ENCODE results near the gene NIPAL1.
A peak's percentile ranks its signal among the peaks of the same experiment; 100 is the strongest.

NIPAL1 gene

GRCh38 chr4:48017108-48017571 is 568 bp downstream of the NIPAL1 start:
- H3K4me3 ChIP-seq (replicated peaks; ENCODE audit: low read depth, low read length): peak overlapping the region; percentile 63

GRCh38 chr4:48018112-48018511 is 1.5 kb downstream of the NIPAL1 start:
- DNase-seq (ENCODE audit: extremely low read depth, insufficient read length): no peak
- no peak overlapping the region for H3K4me3 ChIP-seq (replicated peaks; ENCODE audit: low read depth, low read length)
- TF ChIP-seq CTCF (IDR thresholded peaks at IDR 0.05; ENCODE audit: insufficient read depth, low read length, poor library complexity, severe bottlenecking): no peak
- H3K36me3 ChIP-seq (ENCODE audit: control insufficient read depth, insufficient read depth, low read length): no peaks in the 10 kb centered on the region
- H3K27me3 ChIP-seq (replicated peaks; ENCODE audit: control insufficient read depth, insufficient read depth, low read length): no peaks in the 10 kb centered on the region

More at GRCh38 chr4:48017108-48017571, 568 bp downstream of the NIPAL1 start:
- DNase-seq (ENCODE audit: extremely low read depth, insufficient read length): peak; percentile 43
- no peaks in the 10 kb centered on the region for H3K27me3 ChIP-seq (replicated peaks; ENCODE audit: control insufficient read depth, insufficient read depth, low read length)
- no peaks in the 10 kb centered on the region for H3K36me3 ChIP-seq (ENCODE audit: control insufficient read depth, insufficient read depth, low read length)
- TF ChIP-seq CTCF (IDR thresholded peaks at IDR 0.05; ENCODE audit: insufficient read depth, low read length, poor library complexity, severe bottlenecking): no peak

DNA sequence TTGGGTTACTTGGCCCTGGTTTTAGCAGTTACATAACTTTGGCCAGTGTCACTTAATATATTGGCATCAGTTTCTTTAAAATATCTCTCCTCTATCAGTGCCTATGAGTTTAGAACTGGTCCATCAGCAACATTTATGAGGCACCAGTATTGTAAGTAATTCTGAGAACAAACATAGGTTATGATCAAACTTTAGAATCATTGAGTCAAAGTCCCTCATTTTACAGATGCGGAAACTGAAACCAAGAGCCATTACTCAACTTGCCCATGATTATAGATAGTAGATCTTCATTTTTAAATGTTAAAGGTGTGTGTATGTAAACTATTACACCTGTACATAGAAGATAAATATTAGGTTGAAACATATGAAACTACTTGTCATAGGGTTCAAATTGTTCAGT is 4.5 kb downstream of the NIPAL1 start:
- no peak for TF ChIP-seq CTCF (IDR thresholded peaks at IDR 0.05; ENCODE audit: insufficient read depth, low read length, poor library complexity, severe bottlenecking)
- H3K27me3 ChIP-seq (replicated peaks; ENCODE audit: control insufficient read depth, insufficient read depth, low read length): no peaks in the 10 kb centered on the region
- no peaks in the 10 kb centered on the region for H3K36me3 ChIP-seq (ENCODE audit: control insufficient read depth, insufficient read depth, low read length)
- H3K4me3 ChIP-seq (replicated peaks; ENCODE audit: low read depth, low read length): no peak overlapping the region
- DNase-seq (ENCODE audit: extremely low read depth, insufficient read length): no peak

DNA sequence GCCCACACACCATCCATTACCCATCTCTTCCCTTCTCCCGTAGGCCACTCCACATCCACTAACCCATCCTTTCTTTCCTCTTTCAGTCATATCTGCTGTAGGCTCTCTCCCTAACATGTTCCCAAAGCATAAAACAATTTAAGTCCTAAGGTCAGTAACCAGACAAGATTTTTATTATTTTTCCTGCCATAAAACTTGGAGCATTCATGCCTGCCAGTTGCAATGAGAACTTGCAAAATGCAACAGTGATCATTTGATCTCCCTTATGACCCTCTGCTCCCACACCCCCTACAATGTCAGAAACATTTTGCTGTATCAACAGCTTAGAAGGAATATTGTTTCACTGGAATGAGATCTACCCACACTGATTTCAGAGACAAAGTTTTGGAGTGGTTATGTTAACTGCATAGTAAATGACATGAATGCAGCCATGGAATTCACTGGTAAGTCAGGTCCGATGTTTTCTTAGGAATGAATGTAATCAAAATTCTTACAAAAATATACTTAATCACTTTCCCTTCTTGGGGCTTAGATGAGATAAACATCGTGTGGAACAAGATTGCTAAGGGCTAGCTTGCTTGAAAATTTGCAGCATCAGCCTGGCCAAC is 5.7 kb downstream of the NIPAL1 start:
- H3K36me3 ChIP-seq (ENCODE audit: control insufficient read depth, insufficient read depth, low read length): no peaks in the 10 kb centered on the region
- no peak for DNase-seq (ENCODE audit: extremely low read depth, insufficient read length)
- no peaks in the 10 kb centered on the region for H3K27me3 ChIP-seq (replicated peaks; ENCODE audit: control insufficient read depth, insufficient read depth, low read length)
- TF ChIP-seq CTCF (IDR thresholded peaks at IDR 0.05; ENCODE audit: insufficient read depth, low read length, poor library complexity, severe bottlenecking): no peak
- no peak overlapping the region for H3K4me3 ChIP-seq (replicated peaks; ENCODE audit: low read depth, low read length)

DNA sequence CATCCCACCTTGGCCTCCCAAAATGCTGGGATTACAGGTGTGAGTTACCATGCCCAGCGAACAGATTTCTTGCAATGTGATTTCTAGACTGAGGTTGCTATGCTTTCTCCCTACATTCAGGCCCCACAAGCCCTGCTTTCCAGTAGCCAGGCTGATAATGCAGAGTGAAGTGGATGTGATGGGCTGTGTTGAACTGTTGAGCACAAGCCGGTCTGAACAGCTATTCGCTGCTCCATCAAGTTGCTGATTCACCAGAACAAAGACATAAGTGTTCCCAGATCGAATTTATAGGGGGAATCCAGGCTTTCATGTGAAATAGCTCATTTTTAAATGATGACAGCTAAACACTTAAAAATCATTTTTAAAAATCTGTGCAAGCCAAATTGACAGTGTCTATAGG is 8.0 kb downstream of the NIPAL1 start:
- H3K36me3 ChIP-seq (ENCODE audit: control insufficient read depth, insufficient read depth, low read length): no peaks in the 10 kb centered on the region
- no peaks in the 10 kb centered on the region for H3K27me3 ChIP-seq (replicated peaks; ENCODE audit: control insufficient read depth, insufficient read depth, low read length)
- H3K4me3 ChIP-seq (replicated peaks; ENCODE audit: low read depth, low read length): no peak overlapping the region
- TF ChIP-seq CTCF (IDR thresholded peaks at IDR 0.05; ENCODE audit: insufficient read depth, low read length, poor library complexity, severe bottlenecking): no peak
- no peak for DNase-seq (ENCODE audit: extremely low read depth, insufficient read length)

- Histone ChIP-seq H3K4me3 (replicated peaks; ENCODE audit: low read depth, low read length) (no peak overlapping the region), H3K36me3 (ENCODE audit: control insufficient read depth, insufficient read depth, low read length) (no peaks in the 10 kb centered on the region), H3K27me3 (replicated peaks; ENCODE audit: control insufficient read depth, insufficient read depth, low read length) (no peaks in the 10 kb centered on the region)
- TF ChIP-seq CTCF (IDR thresholded peaks at IDR 0.05; ENCODE audit: insufficient read depth, low read length, poor library complexity, severe bottlenecking): no peak
- DNase-seq (ENCODE audit: extremely low read depth, insufficient read length): no peak
Observed at GRCh38 chr4:48025005-48025404, 8.4 kb downstream of the NIPAL1 start.

Data from GM06990 (cell line).